HuH-7 (cell line): ENCODE data around the gene SIGLEC9.
"Not testable (repeated sequence)": the region's sequence is repeated elsewhere in the genome, so short reads cannot be mapped to it uniquely, and the experiment has no call there.

Experiments used
- DNase-seq: peaks from one replicate; pipeline ENCODE4 v3.0.0; 2011; ENCODE audit warnings: low spot score

Gene SIGLEC9

DNA sequence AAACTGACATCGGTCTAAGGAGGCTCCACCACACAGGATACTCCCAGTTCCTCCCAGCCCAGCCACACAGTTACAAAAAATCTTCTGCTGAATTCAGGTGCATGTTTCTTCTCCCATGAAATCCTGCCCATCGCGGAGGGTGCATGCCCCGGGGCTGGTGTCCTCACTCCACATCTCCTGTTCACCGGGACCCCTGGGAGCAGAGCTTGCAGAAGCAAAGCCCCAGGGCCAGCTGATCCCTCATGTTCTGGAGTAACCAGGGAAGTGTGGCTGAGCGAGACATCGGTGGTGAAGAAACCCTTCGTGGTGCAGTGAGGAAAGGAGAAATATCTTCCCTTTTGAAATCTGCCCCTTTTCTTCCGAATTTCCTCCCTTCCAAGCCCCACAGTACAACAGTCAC is 904 bp upstream of the SIGLEC9 start:
- DNase-seq: no peak

DNA sequence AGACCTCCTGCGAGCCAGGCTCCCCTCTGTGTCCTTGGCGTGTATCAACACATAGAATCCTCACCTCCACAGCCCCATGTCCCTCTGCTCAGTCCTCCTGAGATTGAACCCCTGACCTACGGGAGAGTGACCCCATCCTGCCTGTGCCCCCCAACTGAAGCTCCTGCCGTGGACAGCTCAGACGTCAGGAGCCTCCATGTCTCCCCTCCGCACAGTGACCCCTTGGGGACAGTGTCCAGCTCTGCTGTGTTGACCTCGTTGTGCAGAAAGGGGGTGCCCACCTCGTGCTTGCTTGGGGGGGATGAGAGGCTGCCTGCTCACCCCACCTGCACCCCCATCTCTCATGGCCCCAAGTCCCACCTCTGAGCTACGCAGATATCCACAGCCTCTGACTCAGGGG is 490 bp upstream of the SIGLEC9 start:
- DNase-seq: no peak

DNA sequence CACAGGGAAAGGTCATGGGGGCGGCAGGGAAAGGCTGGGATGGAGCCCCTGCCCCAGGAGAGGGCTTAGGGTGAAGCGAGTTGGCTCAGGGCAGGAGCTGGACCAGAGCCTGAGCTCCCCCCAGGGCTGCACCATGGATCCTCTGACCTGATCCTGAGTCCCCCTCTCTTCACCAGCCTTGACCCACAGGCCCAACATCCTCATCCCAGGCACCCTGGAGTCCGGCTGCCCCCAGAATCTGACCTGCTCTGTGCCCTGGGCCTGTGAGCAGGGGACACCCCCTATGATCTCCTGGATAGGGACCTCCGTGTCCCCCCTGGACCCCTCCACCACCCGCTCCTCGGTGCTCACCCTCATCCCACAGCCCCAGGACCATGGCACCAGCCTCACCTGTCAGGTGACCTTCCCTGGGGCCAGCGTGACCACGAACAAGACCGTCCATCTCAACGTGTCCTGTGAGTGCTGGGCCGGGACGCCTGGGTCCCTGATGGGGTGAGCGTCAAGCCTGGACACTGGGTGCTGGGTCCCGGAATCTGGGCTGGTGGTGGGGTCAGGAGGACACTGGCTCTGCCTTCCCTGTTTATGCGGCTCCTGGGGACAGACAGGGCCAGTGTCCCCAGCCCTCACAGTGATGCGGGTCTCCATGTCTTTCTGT is 842 bp downstream of the SIGLEC9 start:
- no peak for DNase-seq

DNA sequence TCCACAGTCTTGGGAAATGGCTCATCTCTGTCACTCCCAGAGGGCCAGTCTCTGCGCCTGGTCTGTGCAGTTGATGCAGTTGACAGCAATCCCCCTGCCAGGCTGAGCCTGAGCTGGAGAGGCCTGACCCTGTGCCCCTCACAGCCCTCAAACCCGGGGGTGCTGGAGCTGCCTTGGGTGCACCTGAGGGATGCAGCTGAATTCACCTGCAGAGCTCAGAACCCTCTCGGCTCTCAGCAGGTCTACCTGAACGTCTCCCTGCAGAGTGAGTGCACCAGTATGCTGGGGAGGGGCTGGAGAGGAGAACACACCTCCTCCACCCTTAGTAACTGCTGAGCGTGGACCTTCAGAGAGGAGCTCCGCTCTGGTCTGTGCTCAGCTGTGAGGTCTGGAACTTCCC is 2.3 kb downstream of the SIGLEC9 start:
- DNase-seq: no peak

DNA sequence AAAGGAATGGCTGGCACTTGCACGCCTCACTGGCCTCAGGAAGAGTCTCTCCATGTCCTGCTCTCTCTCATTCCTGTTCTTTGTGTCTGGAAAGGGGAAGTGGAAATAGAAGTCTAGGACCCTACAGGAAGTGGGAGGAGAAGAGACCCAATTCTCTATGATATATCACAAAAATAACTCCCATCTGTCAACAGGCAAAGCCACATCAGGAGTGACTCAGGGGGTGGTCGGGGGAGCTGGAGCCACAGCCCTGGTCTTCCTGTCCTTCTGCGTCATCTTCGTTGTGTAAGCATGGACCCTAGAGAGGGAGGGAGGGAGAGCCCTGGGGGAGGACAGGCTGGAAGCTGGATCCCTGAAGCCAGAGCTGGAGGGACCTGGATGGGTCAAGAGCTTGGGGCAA is 3.0 kb downstream of the SIGLEC9 start:
- no peak for DNase-seq

DNA sequence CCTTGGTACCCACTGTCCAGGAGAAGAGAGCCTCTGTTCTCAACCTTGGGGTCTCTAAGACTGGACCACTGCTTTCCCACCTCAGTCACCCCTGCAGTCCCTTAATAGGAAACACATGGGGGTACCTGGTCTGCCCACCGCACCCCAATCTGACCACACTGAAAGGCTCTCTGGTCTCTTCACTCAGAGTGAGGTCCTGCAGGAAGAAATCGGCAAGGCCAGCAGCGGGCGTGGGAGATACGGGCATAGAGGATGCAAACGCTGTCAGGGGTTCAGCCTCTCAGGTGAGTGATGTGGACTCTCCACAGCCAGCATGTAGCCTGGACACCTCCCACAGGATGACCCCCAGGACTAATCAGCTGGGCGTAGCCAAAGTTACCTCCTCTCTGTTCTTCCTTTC is 3.5 kb downstream of the SIGLEC9 start:
- no peak for DNase-seq

DNA sequence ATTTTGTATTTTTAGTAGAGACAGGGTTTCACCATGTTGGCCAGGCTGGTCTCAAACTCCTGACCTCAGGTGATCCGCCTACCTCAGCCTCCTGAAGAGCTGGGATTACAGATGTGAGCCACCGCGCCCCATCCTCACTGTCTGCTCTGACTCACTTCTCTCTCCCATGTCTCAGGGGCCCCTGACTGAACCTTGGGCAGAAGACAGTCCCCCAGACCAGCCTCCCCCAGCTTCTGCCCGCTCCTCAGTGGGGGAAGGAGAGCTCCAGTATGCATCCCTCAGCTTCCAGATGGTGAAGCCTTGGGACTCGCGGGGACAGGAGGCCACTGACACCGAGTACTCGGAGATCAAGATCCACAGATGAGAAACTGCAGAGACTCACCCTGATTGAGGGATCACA is 5.0 kb downstream of the SIGLEC9 start:
- DNase-seq: no peak

DNA sequence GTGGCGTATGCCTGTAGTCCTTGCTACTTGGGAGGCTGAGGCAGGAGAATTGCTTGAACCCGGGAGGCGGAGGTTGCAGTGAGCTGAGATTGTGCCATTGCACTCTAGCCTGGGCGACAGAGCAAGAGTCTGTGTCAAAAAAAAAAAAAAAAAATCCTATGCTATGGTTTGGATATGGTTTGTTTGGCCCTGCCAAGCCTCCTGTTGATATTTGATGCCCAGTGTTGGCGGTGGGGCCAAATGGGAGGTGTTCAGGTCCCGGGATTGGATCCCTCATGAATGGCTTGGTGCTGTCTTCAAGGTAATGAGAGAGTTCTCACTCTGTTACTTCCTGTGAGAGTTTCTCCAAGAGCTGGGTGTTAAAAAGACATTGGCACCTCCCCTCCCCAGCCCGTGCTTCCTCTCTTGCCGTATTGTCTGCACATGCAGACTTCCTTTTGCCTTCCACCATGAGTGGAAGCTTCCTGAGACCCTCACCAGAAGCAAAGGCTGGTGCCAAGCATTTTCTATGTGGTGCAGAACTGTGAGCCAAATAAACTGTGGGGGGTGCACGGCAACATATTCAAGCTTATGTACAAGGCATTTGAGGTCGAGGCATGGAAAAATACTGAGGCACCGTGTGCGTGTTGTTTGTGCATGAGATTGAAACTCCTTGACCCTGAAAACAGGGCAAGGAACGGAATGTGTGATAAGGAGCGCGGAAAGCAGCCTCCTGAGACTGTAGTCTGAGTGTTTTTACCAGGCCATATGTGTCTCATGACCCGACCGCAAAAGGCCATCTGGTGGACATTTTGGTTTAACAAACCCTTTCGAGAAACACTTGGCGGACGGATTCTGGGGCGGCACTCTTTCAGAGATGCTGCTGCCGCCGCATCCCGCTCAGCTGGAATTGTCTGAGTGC is 7.3 kb downstream of the SIGLEC9 start:
- no peak for DNase-seq

DNA sequence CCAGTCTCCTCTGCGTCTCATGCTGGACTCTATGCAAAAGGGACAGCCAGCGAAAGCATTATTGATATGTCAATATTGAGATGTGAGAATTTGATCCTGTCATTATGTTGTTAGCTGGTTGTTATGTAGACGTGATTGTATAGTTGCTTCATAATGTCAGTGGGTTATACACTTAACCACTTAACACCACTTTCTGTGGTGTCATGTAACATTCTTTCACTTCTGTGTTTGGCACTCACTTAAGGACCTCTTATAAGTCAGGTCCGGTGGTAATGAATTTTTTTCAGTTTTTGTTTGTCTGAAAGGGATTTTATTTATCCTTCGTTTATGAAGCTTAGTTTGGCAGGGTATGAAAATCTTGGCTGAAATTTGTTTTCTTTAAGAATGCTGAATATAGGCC is 10.3 kb downstream of the SIGLEC9 start:
- no peak for DNase-seq

DNA sequence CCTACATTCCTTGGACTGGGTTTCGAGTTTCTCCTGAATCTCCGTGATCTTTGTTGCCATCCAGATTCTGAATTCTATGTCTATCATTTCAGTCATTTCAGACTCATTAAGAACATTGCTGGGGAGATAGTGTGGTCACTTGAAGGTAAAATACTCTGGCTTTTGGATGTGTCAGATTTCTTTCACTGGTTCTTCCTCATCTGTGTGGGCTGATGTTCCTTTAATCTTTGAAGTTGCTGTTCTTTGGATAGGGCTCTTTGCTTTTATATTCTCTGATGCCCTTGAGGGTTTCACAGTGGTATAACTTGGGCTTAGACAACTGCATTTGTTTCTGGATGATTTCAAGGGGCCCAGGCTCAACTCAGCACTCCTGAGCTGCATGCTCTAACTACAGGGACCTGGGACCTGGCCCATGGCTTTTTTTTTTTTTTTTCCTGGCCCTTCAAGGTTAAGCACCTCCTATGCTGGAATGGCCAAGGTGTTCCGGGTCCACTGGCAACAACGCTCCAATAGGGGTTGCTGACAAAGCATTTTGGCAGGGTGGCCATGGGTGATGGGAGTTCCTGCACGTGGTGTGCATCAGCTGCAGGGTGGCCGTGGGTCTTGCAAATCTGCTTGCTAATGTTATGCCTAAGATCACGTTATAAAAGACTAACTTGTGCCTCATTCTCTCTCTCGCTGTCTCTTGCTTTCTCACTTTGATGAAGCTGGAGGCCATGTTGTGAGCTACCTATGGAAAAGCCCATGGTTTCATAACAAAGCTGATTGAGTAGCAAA is 11.5 kb downstream of the SIGLEC9 start:
- DNase-seq: no peak

DNA sequence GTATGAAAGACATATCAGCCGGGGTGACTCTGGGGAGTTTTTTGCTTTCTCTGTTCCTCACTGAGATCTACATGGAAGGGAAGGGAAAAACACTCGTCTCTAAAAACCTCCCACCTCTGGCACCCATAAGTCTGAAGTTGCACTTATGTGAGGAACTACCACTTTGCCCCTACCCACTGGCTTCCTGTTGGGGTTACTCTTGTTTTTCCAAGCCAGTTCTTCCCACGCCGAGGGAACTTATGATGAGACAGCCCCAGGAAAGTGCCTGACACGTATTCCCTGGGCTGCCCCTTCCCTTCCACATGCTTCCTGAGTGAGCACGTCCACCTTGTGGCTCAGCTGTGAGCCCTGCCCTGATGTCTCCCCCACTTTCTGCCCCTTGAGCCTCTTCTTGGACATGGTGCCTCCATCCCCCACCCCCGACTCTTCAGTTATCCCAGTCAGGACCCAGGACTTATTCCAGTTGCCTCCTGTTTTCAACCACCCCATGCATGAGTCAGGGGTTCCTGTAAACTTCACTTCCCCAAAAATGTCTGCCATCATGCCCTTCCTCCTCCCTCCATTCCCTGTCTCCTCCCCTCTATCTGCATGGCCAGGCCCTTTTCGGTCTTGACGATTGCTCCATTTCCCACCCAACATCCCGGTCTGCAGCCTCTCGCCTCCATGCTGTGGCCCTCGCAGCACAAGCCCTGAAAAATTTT is 12.3 kb downstream of the SIGLEC9 start:
- no peak for DNase-seq

DNA sequence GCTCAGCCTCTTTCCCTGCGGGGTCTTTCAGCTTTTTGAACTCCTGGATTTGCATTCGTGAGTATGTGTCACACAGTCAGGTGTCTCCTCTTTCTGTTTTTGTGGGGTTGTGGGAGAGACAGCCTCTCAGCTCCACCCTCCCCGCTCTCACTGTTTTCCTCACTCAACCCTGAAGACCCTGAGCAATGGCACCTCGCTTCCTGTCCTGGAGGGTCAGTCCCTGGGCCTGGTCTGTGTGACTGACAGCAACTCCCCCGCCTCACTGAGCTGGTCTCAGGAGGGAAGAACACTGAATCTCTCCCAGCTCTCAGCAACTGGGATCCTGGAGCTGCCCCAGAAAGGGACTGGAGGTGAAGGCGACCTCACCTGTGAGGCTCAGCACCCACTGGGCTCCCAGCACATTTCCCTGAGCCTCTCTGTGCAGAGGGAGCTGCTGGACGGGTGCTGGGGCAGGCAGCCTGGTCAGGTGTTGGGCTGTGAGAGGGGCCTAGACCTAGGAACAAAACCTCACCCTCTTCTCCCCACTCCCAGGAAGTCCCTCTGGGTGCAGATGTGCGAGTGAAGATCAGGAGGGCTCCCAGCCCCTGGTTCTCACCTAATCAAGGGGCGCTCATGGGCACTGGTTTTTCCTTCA is 13.2 kb downstream of the SIGLEC9 start:
- DNase-seq: no peak

DNA sequence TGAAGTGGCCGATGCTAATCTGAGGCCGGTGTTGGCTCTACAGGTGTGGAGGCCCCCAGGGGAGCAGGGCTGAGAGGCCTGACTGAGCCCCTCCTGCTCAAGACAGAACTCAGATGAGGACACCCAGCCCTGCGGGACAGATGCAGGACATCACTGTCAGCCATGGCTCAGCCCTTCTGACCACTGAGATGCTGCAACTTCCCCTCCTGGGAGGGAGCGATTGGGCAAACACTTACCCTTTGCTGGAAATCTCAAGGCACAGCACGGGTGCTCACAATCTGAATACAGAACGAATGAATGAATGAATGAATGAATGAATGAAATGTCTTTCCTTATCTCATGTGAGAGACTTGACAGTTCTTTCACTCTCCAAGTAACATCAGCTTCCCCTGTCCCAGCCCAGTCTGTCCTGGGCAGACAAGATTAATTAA is 13.9 kb downstream of the SIGLEC9 start:
- DNase-seq: no peak

DNA sequence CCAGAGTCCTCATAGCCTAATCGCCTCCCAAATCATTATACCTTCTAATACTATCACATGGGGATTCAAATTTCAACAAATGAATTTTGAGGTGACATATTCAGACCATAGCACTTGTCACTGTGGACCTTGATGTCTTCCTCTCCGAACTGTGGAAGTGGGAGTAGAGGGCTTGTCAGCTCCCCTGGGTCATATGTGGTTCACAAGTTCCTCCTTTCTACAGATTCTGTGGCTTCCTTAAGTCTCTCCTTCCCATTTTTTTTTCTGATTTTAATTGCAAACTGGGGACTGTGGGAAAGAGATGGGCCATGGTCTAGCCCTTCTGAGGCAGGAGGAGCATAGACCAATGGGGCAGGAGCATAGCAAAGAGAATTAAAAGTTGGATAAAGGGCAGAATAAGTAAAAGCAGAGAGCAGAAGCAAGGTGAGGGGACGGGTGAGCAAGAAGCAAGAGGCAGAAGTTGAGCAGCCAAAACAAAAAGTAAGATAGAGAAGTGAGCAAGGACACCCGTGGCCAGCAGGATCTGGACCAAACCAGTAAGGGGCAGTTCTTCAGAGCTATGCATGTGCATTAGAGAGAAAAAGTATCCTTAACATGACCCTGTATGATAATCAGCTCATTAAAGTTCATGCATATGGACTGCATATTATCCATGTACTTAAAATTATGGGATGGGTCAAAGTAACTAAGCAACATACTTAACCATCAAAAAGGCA is 14.8 kb downstream of the SIGLEC9 start:
- DNase-seq: no peak

DNA sequence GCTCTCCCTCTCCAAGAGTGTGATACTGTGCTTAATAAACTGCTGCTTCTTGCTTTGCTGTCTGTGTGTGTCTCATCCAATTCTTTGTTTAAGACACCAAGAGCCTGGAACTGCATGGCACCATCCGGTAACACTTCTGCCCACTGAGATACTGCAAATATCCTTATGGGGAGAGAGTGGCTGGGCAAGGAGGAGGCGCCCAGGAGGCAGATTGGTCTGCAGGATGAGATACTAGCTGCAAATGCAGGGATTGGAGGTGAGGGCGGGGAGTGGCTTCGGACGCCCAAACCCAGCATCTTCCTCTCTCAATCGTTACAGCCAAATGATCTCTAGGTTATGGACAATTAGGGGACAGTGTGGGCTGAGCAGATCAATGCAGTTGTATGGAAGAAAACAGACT is 15.7 kb downstream of the SIGLEC9 start:
- no peak for DNase-seq

DNA sequence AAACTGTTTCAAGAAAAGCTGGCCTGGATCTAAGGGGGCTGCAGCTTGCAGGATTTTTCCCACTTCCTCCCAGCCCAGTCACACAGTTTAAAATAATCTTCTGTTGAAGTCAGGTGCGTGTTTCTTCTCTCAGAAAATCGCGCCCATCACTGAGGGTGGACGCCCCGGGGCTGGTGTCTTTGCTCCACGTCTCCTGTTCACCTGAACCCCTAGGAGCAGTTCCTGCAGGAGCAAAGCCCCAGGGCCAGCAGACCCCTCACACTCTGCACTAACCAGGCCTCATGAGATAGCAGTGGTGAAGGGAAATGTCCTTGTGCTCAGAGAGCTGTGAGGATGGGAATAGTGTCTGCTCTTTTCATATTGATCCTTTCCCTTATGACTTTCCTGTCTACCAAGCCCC is 16.5 kb downstream of the SIGLEC9 start:
- no peak for DNase-seq

DNA sequence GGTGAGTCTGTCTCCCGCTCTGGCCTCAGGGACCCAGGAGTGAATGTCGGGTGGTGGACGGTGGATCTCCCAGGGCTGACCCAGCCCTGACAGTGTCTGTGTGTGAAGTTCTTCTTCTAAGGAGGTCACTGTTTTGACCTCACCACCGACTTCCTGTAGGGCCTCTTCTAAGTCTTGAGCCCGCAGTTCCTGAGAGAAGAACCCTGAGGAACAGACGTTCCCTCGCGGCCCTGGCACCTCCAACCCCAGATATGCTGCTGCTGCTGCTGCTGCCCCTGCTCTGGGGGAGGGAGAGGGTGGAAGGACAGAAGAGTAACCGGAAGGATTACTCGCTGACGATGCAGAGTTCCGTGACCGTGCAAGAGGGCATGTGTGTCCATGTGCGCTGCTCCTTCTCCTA is 17.4 kb downstream of the SIGLEC9 start, which contains the start of gene SIGLEC7:
Gene SIGLEC7, plus strand, starts transcription at position 183 of the 400 bp plus-strand sequence. Its CDS starts 69 bp downstream, at position 252.
- no peak for DNase-seq

DNA sequence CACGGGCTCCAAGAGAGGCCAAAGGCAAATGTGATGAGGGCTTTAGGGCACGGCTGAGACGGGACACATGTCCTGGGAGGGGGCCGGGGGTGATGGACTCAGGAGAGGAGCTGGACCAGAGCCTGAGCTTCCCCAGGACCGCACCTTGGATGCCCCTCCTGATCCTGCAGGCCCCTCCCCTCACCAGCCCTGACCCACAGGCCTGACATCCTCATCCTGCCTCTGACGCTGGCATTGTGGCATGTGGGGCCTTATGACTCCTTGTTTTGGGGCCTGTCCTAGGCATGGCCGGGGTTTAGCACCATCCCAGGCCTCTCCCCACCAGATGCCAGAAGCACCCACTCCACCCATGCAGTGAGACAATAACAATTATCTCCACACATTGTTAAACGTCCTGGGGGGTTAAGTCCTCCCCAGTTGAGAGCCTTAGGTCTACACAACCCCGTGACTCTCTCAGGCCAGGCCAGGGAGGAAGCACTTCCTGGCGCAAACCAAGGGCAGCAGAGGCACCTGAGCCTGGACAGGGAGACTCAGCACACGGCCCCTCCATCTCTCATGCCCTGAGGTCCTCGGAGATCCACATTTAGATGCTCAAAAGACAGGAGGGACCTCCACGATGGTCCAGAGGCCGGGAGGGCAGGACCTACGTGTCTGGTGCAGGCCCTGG is 18.2 kb downstream of the SIGLEC9 start:
- DNase-seq: not testable (repeated sequence)

DNA sequence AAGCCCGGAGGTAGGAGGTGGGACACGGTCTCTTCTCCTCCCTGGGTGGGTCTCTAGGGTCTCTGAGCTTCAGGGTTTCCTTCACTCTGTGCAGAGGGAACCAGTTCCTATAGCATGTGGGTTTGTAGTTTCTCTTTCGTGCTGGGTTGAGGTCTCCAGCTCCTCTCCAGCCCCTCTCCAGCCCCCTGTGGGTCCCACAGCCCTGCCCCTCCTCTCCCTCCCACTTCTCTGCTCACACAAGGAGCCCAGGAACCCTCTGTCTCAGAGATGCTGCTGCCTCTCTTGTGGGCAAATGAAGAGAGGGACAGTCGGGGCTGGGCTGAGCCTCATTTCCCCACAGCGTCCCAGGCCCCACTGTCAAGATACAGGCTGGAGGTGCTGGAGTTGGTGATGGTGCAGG is 18.8 kb downstream of the SIGLEC9 start:
- no peak for DNase-seq

DNA sequence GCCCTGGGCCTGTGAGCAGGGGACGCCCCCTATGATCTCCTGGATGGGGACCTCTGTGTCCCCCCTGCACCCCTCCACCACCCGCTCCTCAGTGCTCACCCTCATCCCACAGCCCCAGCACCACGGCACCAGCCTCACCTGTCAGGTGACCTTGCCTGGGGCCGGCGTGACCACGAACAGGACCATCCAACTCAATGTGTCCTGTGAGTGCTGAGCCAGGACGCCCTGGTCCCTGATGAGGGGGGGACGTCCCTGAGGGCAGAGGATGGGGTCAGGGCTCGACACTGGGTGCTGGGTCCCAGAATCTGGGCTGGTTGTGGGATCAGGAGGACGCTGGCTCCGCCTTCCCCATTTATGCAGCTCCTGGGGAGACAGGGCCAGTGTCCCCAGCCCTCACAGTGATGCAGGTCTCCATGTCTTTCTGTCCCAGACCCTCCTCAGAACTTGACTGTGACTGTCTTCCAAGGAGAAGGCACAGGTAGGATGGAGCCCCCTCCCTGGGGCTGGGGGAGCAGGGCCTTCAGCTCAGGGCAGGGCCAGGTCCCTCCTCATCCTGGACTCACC is 19.9 kb downstream of the SIGLEC9 start:
- no peak for DNase-seq
